ENCODE measurements around the gene S1PR5.

The S1PR5 gene

DNA sequence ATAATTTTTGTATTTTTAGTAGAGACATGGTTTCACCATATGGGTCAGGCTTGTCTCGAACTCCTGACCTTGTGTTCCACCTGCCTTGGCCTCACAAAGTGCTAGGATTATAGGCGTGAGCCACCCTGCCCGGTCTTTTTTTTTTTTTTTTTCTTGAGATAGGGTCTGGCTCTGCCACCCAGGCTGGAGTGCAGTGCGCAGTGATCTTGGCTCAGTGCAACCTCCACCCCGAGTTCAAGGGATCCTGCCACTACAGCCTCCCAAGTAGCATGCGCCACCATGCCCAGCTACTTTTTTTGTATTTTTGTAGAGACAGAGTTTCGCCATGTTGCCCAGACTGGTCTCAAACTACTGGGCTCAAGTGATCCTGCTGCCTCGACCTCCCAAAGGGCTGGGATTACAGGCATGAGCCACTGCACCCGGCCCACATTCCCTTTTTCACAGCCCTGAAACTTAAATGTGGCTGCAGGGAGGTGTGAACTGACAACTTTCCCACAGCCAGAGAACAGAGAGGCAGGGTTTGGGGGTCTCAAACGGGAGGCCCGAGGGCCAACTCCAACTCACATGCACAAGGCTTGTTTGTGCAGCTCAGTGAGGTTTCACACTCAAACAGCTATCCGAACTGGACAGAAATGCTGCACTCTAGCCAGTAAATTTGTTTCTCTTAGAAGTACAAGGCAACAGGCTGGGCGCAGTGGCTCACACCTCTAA lies 4.4 kb upstream of the S1PR5 start:
- in situ Hi-C loops (cut with MboI; ENCODE audit: low sequenced_read_pairs, unreplicated experiment): no loop called here
- no peak for DNase-seq (ENCODE audit: low spot score)
- TF ChIP-seq, protein P1, sequence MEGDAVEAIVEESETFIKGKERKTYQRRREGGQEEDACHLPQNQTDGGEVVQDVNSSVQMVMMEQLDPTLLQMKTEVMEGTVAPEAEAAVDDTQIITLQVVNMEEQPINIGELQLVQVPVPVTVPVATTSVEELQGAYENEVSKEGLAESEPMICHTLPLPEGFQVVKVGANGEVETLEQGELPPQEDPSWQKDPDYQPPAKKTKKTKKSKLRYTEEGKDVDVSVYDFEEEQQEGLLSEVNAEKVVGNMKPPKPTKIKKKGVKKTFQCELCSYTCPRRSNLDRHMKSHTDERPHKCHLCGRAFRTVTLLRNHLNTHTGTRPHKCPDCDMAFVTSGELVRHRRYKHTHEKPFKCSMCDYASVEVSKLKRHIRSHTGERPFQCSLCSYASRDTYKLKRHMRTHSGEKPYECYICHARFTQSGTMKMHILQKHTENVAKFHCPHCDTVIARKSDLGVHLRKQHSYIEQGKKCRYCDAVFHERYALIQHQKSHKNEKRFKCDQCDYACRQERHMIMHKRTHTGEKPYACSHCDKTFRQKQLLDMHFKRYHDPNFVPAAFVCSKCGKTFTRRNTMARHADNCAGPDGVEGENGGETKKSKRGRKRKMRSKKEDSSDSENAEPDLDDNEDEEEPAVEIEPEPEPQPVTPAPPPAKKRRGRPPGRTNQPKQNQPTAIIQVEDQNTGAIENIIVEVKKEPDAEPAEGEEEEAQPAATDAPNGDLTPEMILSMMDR (IDR thresholded peaks at IDR 0.05; ENCODE audit: borderline replicate concordance, control extremely low read depth, extremely low read depth, insufficient read depth, missing control alignments): no peak

DNA sequence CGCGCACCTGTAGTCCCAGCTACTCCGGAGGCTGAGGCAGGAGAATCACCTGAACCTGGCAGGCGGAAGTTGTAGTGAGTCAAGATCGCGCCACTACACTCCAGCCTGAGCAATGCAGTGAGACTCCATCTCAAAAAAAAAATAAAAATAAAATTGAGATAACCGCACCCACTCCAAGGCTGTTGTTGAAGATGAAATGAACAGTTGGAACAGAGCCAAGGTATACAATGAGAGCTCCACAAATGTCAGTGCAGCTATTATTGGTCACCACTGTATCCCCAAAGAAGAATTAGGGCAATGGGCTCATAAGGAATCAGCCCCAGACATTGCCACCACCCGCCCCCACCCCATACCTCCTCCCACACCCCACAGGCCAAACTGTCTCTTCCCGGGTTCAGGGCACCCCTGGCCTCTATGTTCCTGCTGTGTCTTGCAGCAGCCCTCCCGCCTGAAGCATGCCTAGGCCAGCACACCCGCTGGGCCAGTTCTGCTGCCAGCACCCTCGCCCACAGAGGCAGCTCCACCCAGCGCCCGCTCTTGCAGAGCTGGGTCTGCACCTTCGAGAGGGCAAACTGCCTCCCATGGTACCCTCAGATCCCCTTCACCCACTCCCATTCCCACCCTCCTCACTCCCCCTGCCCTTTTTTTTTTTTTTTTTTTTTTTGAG lies 3.5 kb upstream of the S1PR5 start:
- DNase-seq (ENCODE audit: low spot score): no peak
- TF ChIP-seq, protein P1 (IDR thresholded peaks at IDR 0.05; ENCODE audit: borderline replicate concordance, control extremely low read depth, extremely low read depth, insufficient read depth, missing control alignments): no peak
- in situ Hi-C loops (cut with MboI; ENCODE audit: low sequenced_read_pairs, unreplicated experiment): no loop called here

GRCh38 chr19:10519421-10519820 lies 2.2 kb upstream of the S1PR5 start:
- TF ChIP-seq, protein P1 (IDR thresholded peaks at IDR 0.05; ENCODE audit: borderline replicate concordance, control extremely low read depth, extremely low read depth, insufficient read depth, missing control alignments): no peak
- in situ Hi-C loops (cut with MboI; ENCODE audit: low sequenced_read_pairs, unreplicated experiment): no loop called here
- DNase-seq (ENCODE audit: low spot score): no peak

DNA sequence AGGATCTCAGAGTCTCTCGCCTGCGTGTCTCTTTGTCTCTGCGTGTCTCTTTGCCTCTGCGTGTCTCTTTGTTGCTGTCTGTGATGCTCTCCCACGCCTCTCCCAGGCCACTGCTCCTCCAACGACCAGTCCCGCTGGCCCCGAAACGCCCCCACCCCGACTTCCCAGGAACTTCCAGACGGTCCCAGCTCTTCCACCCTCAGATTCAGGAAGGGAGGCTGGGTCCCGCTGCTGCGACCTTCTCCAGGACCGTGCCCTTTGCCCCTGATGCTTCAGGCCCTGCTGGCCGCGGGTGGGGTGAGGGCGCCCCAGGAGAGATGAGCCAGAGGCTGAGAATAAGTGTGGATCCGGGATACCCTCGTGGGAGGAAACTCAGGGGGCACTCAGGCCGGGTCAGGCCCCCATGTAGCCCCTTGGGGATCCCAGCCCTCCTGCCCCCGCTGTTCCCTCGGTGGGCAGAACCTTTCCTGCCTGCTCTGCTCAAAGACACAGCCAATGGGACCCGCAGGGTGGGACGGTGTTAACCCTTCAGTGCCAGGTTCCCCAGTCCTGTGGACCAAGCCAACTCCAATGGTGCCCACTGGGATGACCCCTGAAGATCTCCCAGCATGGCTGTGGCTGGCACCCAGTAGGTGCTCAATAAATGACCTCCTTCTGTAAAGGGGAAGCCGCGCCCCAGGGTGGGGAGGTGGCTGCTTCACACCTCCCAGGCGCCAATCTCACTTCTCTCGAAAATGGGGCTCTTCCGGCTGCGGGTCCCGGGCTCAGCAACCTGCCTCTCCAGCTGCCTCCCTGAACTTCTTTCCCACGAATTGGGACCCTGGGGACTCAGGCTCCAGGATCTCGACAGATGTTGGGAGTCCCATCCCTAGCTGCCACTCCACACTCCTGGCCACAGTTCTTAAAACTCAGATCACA lies 1.5 kb upstream of the S1PR5 start:
- in situ Hi-C loops (cut with MboI; ENCODE audit: low sequenced_read_pairs, unreplicated experiment): no loop called here
- TF ChIP-seq, protein P1 (IDR thresholded peaks at IDR 0.05; ENCODE audit: borderline replicate concordance, control extremely low read depth, extremely low read depth, insufficient read depth, missing control alignments): no peak
- peak; percentile 60 for DNase-seq (ENCODE audit: low spot score)

DNA sequence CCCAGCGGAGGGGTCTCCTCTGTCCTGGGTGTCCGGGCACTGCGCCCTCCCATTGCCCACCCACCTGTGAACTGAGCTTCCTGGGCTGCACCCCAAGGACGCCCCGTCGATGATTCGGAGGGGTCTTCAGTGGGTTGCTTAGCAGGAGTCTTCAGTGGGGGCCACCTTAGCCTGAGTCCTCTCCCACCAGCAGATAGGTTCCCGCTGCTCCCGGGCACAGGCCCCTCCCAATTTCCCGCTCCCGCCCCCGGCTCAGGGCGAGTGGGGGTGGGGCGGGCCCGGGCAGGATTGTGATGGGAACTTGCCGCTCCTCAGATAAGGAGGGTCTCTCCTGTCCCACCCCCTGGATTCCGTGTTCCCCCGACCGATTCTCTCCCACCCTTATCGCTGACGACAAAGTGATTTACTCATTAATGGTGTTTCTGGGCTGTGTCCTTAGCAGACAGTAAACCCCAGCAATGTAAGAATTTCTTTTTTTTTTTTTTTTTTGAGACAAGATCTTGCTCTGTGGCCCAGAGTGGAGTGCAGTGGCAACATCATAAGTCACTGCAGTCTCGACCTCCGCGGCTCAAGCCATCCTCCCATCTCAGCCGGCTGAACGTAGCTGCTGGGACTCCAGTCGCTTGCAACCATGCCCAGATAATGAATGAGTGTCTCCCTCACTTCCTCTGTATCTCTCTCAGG lies 655 bp upstream of the S1PR5 start:
- DNase-seq (ENCODE audit: low spot score): peak; percentile 45
- in situ Hi-C loops (cut with MboI; ENCODE audit: low sequenced_read_pairs, unreplicated experiment): no loop called here
- TF ChIP-seq, protein P1 (IDR thresholded peaks at IDR 0.05; ENCODE audit: borderline replicate concordance, control extremely low read depth, extremely low read depth, insufficient read depth, missing control alignments): no peak
